Bronchial epithelial cell (primary cell): ENCODE data around the gene UNC93A. TPM values are rescaled to one million over a fixed set of nuclear protein-coding genes. Genes with fewer than 3 reads are reported as not detected.

Experiments used
- DNase-seq: peaks from one replicate; pipeline ENCODE4 v3.0.0-alpha.2; 2010; ENCODE audit warnings: low read depth
- FAIRE-seq: peaks from 2 replicates; lab custom pipeline; 2011; peaks lifted over from hg19 to GRCh38; lab: Jason Lieb, UNC
- H3K27me3 ChIP-seq: 2 replicates; pipeline ENCODE4 v1.5.1; 2011; ENCODE audit warnings: low read length; ENCODE audit not compliant: control insufficient read depth, insufficient read depth
- H3K36me3 ChIP-seq: 2 replicates; pipeline ENCODE4 v1.5.1; 2011; ENCODE audit warnings: low read length; ENCODE audit not compliant: control insufficient read depth, insufficient read depth
- H3K4me3 ChIP-seq: 2 replicates; pipeline ENCODE4 v1.5.1; 2011; ENCODE audit warnings: mild to moderate bottlenecking, low read depth, low read length, control low read depth
- total RNA-seq: library from RNA; depleted of rRNA; stranded (reverse); fragments of >200 nt; gene quantifications from 2 replicates; pipeline ENCODE4 v1.2.1, GENCODE V29; 2014
- TF ChIP-seq, protein P1 (sequence below): IDR thresholded peaks from 2 replicates; pipeline ENCODE4 v1.5.1; 2011; ENCODE audit warnings: mild to moderate bottlenecking, moderate library complexity, low read length, control low read depth, inconsistent platforms; ENCODE audit not compliant: insufficient read depth, severe bottlenecking

UNC93A gene
- total RNA-seq, 1 donor from 2014 or later, result not detected

DNA sequence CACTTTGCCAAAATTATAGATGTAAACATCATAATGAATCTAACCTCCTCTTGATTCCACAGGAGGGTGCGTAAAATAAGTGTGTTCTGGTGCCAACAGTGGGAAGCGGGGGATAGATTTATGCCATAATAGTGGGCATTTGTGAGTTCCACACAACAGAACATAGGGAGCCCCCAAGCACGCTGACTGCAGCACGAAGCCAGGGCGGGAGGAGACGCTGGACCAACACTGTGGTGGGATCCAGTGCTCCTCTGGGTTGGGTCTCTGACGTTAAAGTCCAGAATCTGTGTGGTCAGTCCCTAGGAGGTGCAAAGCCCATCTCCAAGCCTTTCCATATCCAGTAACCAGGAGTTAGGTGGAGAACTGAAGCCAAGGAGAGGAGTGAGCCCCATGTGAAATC, 32.0 kb downstream of the UNC93A start:
- H3K36me3 ChIP-seq, result no peaks in the 10 kb centered on the region
- FAIRE-seq (no peak), DNase-seq (no peak)
- no peaks in the 10 kb centered on the region for H3K27me3 ChIP-seq
- TF ChIP-seq, protein P1, sequence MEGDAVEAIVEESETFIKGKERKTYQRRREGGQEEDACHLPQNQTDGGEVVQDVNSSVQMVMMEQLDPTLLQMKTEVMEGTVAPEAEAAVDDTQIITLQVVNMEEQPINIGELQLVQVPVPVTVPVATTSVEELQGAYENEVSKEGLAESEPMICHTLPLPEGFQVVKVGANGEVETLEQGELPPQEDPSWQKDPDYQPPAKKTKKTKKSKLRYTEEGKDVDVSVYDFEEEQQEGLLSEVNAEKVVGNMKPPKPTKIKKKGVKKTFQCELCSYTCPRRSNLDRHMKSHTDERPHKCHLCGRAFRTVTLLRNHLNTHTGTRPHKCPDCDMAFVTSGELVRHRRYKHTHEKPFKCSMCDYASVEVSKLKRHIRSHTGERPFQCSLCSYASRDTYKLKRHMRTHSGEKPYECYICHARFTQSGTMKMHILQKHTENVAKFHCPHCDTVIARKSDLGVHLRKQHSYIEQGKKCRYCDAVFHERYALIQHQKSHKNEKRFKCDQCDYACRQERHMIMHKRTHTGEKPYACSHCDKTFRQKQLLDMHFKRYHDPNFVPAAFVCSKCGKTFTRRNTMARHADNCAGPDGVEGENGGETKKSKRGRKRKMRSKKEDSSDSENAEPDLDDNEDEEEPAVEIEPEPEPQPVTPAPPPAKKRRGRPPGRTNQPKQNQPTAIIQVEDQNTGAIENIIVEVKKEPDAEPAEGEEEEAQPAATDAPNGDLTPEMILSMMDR, result no peak
- H3K4me3 ChIP-seq, result no peak overlapping the region

DNA sequence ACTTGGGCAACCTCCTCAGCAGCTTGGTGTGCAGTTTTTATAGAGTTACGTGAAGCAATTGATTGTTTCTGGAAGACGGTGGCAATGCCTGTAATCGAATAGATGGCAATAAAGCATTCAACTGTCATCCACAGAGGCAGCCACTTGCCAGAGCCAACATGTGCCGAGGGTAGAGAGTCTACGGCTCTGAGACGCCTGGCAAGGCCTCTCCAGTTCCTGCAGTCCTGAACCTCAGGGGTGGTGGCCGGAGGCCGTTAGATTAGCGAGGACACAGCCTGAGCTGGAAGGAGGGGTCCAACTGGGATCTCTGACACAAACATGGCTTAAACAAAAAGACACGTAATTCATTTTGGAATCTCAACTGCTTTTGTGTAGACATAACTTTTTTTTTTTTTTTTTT, 33.0 kb downstream of the UNC93A start:
- DNase-seq (no peak), FAIRE-seq (no peak)
- Histone ChIP-seq H3K27me3 (no peaks in the 10 kb centered on the region), H3K36me3 (no peaks in the 10 kb centered on the region), H3K4me3 (no peak overlapping the region)
- TF ChIP-seq, protein P1, result no peak

DNA sequence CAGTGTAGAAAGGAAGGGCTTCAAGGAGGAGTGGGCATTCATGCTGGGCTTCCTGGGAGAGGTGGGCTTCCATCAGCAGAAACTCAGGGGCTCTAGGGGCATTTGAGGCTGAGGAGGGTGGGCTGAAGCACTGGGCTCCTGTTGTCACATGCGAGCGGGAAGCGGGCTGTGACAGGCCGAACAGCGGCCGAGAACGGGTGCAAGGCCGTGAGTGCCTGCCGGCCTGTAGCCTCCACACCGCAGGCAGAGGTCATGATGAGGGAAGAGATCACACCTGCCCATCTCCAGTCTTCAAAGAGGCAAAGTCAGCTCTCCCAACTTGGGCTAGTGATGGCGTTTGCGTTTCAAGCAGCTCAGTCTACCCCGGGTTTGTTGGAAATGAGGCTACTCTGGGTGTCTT, 34.7 kb downstream of the UNC93A start:
- H3K4me3 ChIP-seq, result no peak overlapping the region
- DNase-seq (no peak), FAIRE-seq (no peak)
- H3K27me3 ChIP-seq, result no peaks in the 10 kb centered on the region
- H3K36me3 ChIP-seq, result no peaks in the 10 kb centered on the region
- TF ChIP-seq, protein P1, result no peak

DNA sequence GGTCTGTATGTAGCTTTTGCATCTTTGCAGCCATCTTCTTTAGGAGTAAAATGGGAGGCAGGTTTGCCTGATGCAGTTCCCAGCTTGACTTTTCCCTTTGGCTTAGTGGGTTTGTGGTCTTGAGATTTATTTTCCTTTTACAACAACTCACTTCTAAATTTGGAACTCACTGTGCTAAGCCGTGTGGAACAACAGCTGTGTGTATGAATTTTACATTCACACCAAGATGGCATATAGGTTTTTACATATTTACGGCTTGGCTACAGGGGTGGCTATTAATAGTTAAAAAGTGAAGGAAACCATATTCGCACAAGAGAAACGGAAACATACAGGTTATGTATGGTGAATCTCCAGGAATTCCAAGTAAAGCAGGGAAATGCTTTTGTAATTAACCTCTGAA, 36.3 kb downstream of the UNC93A start:
- TF ChIP-seq, protein P1, result no peak
- no peak for DNase-seq
- peaks cover 2% of the 10 kb centered on the region for H3K27me3 ChIP-seq
- no peak overlapping the region for H3K4me3 ChIP-seq
- FAIRE-seq, result no peak
- no peaks in the 10 kb centered on the region for H3K36me3 ChIP-seq

DNA sequence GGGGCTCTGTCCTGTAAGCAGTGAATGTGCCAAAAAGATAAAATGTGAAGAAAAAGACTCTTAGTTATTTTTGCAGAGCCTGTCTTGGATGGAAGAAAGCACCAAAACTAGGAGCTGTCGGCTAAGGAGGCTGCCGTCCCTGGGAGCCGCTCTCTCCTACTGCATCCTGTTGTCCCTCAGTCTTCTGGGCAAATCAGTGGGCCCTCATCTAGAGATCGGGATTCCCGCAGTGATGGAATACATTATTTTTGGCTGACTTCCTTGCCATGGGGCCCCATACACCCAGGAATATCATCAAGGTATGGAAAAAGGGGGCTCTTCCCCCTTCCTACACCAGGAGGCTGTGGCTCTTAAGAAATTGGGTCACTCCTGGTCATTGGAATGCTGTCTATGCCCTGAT, 37.0 kb downstream of the UNC93A start:
- FAIRE-seq, result no peak
- H3K36me3 ChIP-seq, result no peaks in the 10 kb centered on the region
- H3K4me3 ChIP-seq, result no peak overlapping the region
- H3K27me3 ChIP-seq, result peaks cover 2% of the 10 kb centered on the region
- DNase-seq, result no peak
- TF ChIP-seq, protein P1, result no peak

DNA sequence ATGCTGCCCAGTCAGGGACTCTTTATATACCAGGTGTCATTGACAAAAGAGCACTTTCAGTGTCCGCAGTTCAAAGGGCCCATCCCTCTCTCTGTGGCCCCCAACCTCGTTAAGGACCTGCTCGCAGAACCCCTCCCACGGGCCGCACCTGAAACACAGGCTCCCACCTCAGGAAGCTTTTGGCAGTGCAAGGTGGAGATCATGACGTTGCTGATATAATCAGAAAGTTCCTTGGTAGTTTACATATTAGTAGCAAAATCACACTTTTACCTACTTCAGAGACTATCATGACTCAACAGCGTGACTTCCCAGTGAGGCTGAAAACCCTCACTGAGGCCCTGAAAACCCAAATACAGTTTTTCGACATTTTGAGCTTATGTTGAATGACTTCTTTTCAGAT, 37.9 kb downstream of the UNC93A start:
- H3K36me3 ChIP-seq, result no peaks in the 10 kb centered on the region
- H3K27me3 ChIP-seq, result peaks cover 2% of the 10 kb centered on the region
- DNase-seq (no peak), FAIRE-seq (no peak)
- H3K4me3 ChIP-seq, result no peak overlapping the region
- TF ChIP-seq, protein P1, result no peak
